Measurements from ENCODE around the gene MDM1. TPM values are rescaled to one million over a fixed set of nuclear protein-coding genes. Genes with fewer than 3 reads are reported as not detected.

MDM1 gene
- total and polyA plus RNA-seq, 2 experiments from 2014 or later, result 13.6 to 18.9 TPM

DNA sequence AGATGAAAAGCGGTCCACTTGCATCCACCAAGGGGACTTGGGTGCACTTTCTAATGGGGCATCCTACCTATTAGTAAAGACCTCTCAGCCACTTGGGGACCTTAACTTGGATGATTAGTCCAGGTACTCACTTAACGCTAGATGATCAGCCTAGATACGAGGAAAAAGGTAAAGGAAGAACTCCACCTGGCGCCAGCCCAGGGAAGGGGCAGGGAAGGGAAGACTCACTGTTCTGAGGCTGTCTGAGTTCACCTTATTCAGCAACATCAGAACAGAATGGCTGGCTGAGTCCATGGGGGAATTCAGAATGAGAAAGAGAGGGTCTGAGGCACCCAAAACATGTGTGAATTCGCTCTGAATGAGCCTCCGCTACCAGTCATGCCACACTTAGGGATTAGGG, 85.8 kb downstream of the MDM1 start:
- ATAC-seq, result peak; percentile 55
- Histone ChIP-seq H3K4me3 (no peak overlapping the region), H3K4me1 (ENCODE audit: insufficient read depth) (no peaks in the 10 kb centered on the region), H3K9me2 (ENCODE audit: insufficient read depth) (peaks cover 13% of the 10 kb centered on the region; the same call in 1 of the 2 replicates), H3K79me2 (replicated peaks; ENCODE audit: insufficient read depth) (no peaks in the 10 kb centered on the region), H3F3A (replicated peaks; ENCODE audit: low read depth) (no peaks in the 10 kb centered on the region), H3K4me2 (no peak overlapping the region), H4K20me1 (replicated peaks; ENCODE audit: insufficient read depth) (no peaks in the 10 kb centered on the region), H3K27ac (ENCODE audit: low read depth) (no peak overlapping the region), H3K27me3 (ENCODE audit: insufficient read depth) (no peaks in the 10 kb centered on the region), H2AFZ (no peak overlapping the region; the same call in 1 of the 2 replicates), H3K36me3 (ENCODE audit: insufficient read depth) (no peaks in the 10 kb centered on the region)
- Mint-ChIP-seq H3K4me3 (no peak overlapping the region), H3K27ac (no peak overlapping the region), H3K36me3 (ENCODE audit: low read depth) (peaks cover 5% of the 10 kb centered on the region; the same call in 2 of the 3 replicates), H3K9me3 (peaks cover 16% of the 10 kb centered on the region), H3K4me1 (peaks cover 4% of the 10 kb centered on the region; the same call in 1 of the 3 replicates), H3K27me3 (ENCODE audit: insufficient read depth, low read depth, poor library complexity) (no peaks in the 10 kb centered on the region)
- TF ChIP-seq ZNF331 (CRISPR knock-in tag; IDR thresholded peaks at IDR 0.05; ENCODE audit: low read depth), result no peak
- no peak for TF ChIP-seq CREB1 (CRISPR knock-in tag; IDR thresholded peaks at IDR 0.05; ENCODE audit: low read depth)
- no peak for TF ChIP-seq NANOG (IDR thresholded peaks at IDR 0.05; ENCODE audit: borderline replicate concordance)
- TF ChIP-seq, protein P1, sequence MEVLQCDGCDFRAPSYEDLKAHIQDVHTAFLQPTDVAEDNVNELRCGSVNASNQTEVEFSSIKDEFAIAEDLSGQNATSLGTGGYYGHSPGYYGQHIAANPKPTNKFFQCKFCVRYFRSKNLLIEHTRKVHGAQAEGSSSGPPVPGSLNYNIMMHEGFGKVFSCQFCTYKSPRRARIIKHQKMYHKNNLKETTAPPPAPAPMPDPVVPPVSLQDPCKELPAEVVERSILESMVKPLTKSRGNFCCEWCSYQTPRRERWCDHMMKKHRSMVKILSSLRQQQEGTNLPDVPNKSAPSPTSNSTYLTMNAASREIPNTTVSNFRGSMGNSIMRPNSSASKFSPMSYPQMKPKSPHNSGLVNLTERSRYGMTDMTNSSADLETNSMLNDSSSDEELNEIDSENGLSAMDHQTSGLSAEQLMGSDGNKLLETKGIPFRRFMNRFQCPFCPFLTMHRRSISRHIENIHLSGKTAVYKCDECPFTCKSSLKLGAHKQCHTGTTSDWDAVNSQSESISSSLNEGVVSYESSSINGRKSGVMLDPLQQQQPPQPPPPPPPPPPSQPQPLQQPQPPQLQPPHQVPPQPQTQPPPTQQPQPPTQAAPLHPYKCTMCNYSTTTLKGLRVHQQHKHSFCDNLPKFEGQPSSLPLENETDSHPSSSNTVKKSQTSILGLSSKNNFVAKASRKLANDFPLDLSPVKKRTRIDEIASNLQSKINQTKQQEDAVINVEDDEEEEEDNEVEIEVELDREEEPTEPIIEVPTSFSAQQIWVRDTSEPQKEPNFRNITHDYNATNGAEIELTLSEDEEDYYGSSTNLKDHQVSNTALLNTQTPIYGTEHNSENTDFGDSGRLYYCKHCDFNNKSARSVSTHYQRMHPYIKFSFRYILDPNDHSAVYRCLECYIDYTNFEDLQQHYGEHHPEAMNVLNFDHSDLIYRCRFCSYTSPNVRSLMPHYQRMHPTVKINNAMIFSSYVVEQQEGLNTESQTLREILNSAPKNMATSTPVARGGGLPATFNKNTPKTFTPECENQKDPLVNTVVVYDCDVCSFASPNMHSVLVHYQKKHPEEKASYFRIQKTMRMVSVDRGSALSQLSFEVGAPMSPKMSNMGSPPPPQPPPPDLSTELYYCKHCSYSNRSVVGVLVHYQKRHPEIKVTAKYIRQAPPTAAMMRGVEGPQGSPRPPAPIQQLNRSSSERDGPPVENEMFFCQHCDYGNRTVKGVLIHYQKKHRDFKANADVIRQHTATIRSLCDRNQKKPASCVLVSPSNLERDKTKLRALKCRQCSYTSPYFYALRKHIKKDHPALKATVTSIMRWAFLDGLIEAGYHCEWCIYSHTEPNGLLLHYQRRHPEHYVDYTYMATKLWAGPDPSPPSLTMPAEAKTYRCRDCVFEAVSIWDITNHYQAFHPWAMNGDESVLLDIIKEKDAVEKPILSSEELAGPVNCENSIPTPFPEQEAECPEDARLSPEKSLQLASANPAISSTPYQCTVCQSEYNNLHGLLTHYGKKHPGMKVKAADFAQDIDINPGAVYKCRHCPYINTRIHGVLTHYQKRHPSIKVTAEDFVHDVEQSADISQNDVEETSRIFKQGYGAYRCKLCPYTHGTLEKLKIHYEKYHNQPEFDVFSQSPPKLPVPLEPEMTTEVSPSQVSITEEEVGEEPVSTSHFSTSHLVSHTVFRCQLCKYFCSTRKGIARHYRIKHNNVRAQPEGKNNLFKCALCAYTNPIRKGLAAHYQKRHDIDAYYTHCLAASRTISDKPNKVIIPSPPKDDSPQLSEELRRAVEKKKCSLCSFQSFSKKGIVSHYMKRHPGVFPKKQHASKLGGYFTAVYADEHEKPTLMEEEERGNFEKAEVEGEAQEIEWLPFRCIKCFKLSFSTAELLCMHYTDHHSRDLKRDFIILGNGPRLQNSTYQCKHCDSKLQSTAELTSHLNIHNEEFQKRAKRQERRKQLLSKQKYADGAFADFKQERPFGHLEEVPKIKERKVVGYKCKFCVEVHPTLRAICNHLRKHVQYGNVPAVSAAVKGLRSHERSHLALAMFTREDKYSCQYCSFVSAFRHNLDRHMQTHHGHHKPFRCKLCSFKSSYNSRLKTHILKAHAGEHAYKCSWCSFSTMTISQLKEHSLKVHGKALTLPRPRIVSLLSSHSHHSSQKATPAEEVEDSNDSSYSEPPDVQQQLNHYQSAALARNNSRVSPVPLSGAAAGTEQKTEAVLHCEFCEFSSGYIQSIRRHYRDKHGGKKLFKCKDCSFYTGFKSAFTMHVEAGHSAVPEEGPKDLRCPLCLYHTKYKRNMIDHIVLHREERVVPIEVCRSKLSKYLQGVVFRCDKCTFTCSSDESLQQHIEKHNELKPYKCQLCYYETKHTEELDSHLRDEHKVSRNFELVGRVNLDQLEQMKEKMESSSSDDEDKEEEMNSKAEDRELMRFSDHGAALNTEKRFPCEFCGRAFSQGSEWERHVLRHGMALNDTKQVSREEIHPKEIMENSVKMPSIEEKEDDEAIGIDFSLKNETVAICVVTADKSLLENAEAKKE (CRISPR knock-in tag; IDR thresholded peaks at IDR 0.05), result no peak
- TF ChIP-seq POLR2AphosphoS5 (IDR thresholded peaks at IDR 0.05; ENCODE audit: low read depth), result no peak
- TF ChIP-seq, protein P2, sequence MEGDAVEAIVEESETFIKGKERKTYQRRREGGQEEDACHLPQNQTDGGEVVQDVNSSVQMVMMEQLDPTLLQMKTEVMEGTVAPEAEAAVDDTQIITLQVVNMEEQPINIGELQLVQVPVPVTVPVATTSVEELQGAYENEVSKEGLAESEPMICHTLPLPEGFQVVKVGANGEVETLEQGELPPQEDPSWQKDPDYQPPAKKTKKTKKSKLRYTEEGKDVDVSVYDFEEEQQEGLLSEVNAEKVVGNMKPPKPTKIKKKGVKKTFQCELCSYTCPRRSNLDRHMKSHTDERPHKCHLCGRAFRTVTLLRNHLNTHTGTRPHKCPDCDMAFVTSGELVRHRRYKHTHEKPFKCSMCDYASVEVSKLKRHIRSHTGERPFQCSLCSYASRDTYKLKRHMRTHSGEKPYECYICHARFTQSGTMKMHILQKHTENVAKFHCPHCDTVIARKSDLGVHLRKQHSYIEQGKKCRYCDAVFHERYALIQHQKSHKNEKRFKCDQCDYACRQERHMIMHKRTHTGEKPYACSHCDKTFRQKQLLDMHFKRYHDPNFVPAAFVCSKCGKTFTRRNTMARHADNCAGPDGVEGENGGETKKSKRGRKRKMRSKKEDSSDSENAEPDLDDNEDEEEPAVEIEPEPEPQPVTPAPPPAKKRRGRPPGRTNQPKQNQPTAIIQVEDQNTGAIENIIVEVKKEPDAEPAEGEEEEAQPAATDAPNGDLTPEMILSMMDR (conservative IDR thresholded peaks at IDR 0.05; ENCODE audit: low read depth in 2 of 2), result peak in 1 of 2 experiments; percentile 13; a peak in 1 of 4 replicates
- DNase-seq (ENCODE audit: low spot score), result no peak

All from GM23338 (cell line).